SK-N-SH (cell line): ENCODE data around the gene CD46. TPM values are rescaled to one million over a fixed set of nuclear protein-coding genes. Genes with fewer than 3 reads are reported as not detected.

Experiments
- CTCF ChIA-PET: fragments of 300-600, 350-600 bp; formaldehyde crosslinking; extraction: SDS; loops from one replicate; lab custom pipeline; 2021; lab: Yijun Ruan, JAX
- POLR2A ChIA-PET: fragments of 350-600 bp; sonication (Branson Sonifier 250); formaldehyde crosslinking; extraction: SDS; loops from one replicate; lab custom pipeline; 2020; ENCODE audit warnings: antibody characterized with exemption, inconsistent platforms; lab: Yijun Ruan, JAX
- DNase-seq: peaks from one replicate; pipeline ENCODE4 v3.0.0; 2012
- H2AFZ ChIP-seq: fragments of 200-600 bp; sonication (generic); 2 replicates; pipeline ENCODE4 v1.8.1; 2016; ENCODE audit warnings: antibody characterized with exemption, mild to moderate bottlenecking, low read depth
- H3F3A ChIP-seq: fragments of 200-600 bp; sonication (generic); replicated peaks from 2 replicates; pipeline ENCODE3; 2016; ENCODE audit warnings: antibody characterized with exemption, mild to moderate bottlenecking; ENCODE audit not compliant: insufficient read depth
- H3K27ac ChIP-seq, 2 experiments: fragments of 200-500 bp in 1 of 2; fragments of 200-600 bp in 1 of 2; sonication (Bioruptor generic) in 1 of 2; sonication (generic), shearing (Covaris generic) in 1 of 2; 2 replicates each; pipeline versions ENCODE4 v1.5.1 to v1.6.1; 2014 to 2016; ENCODE audit warnings: low read depth in 2 of 2, inconsistent platforms in 1 of 2, low read length in 1 of 2, mild to moderate bottlenecking in 1 of 2, mixed read lengths in 1 of 2
- H3K27me3 ChIP-seq: fragments of 200-600 bp; sonication (generic), shearing (Covaris generic); 2 replicates; pipeline ENCODE4 v1.6.1; 2016; ENCODE audit warnings: mixed run types; ENCODE audit not compliant: insufficient read depth
- H3K36me3 ChIP-seq, 2 experiments: fragments of 200-500 bp in 1 of 2; fragments of 200-600 bp in 1 of 2; sonication (Bioruptor generic) in 1 of 2; sonication (generic) in 1 of 2; replicated peaks in 1 of 2; 2 replicates each; pipeline versions ENCODE3 to v1.5.1; 2014 to 2016; ENCODE audit warnings: low read length in 1 of 2, mild to moderate bottlenecking in 1 of 2; ENCODE audit not compliant: insufficient read depth in 2 of 2, control insufficient read depth in 1 of 2
- H3K4me1 ChIP-seq, 2 experiments: fragments of 200-500 bp in 1 of 2; fragments of 200-600 bp in 1 of 2; sonication (Bioruptor generic) in 1 of 2; sonication (generic), shearing (Covaris generic) in 1 of 2; 2 replicates each; pipeline versions ENCODE4 v1.5.1 to v1.6.1; 2014 to 2016; ENCODE audit warnings: low read depth in 1 of 2, low read length in 1 of 2, mixed run types in 1 of 2; ENCODE audit not compliant: insufficient read depth in 2 of 2, control insufficient read depth in 1 of 2
- H3K4me2 ChIP-seq: fragments of 200-600 bp; sonication (generic), shearing (Covaris generic); 2 replicates; pipeline ENCODE4 v1.6.1; 2017; ENCODE audit warnings: mixed run types
- H3K4me3 ChIP-seq, 2 experiments: fragments of 200-500 bp in 1 of 2; fragments of 200-600 bp in 1 of 2; sonication (Bioruptor generic) in 1 of 2; sonication (generic), shearing (Covaris generic) in 1 of 2; 2 replicates each; pipeline versions ENCODE4 v1.5.1 to v1.8.1; 2014 to 2016; ENCODE audit warnings: low read depth in 2 of 2, inconsistent platforms in 1 of 2, low read length in 1 of 2, mild to moderate bottlenecking in 1 of 2, mixed read lengths in 1 of 2, moderate library complexity in 1 of 2
- H3K79me2 ChIP-seq: fragments of 200-600 bp; sonication (generic); 2 replicates; pipeline ENCODE4 v1.8.1; 2017; ENCODE audit warnings: mild to moderate bottlenecking; ENCODE audit not compliant: insufficient read depth
- H3K9ac ChIP-seq: fragments of 200-600 bp; sonication (generic); 2 replicates; pipeline ENCODE4 v1.6.1; 2017; ENCODE audit warnings: mixed run types
- H3K9me2 ChIP-seq: fragments of 200-600 bp; sonication (generic); 2 replicates; pipeline ENCODE4 v1.6.1; 2017; ENCODE audit warnings: mixed run types
- H3K9me3 ChIP-seq: fragments of 200-600 bp; sonication (generic); 2 replicates; pipeline ENCODE4 v1.6.1; 2017; ENCODE audit warnings: mixed run types, mild to moderate bottlenecking, moderate library complexity
- H4K20me1 ChIP-seq: fragments of 200-600 bp; sonication (generic); 2 replicates; pipeline ENCODE4 v1.6.1; 2017; ENCODE audit warnings: mild to moderate bottlenecking, mixed run types; ENCODE audit not compliant: insufficient read depth
- EP300 ChIP-seq, 2 experiments: IDR thresholded peaks; 2 replicates each; pipeline versions ENCODE4 v1.4.0 to v1.6.1; 2012; ENCODE audit warnings: borderline replicate concordance in 1 of 2, low read depth in 1 of 2, low read length in 1 of 2
- FOXJ3 ChIP-seq: sonication (generic); formaldehyde crosslinking; IDR thresholded peaks from 2 replicates; pipeline ENCODE4 v1.5.1; 2020; ENCODE audit warnings: mild to moderate bottlenecking, missing genetic modification reagents
- GABPA ChIP-seq: IDR thresholded peaks from 2 replicates; pipeline ENCODE4 v1.4.0; 2012; ENCODE audit warnings: low read depth, mild to moderate bottlenecking
- GATA2 ChIP-seq: sonication (generic); formaldehyde crosslinking; IDR thresholded peaks from 2 replicates; pipeline ENCODE4 v1.5.0; 2020; ENCODE audit warnings: mild to moderate bottlenecking, missing genetic modification reagents
- IRF3 ChIP-seq: fragments of 150-350 bp; IDR thresholded peaks from 2 replicates; pipeline ENCODE4 v1.6.1; 2016; ENCODE audit warnings: mild to moderate bottlenecking, low read depth, low read length
- JUND ChIP-seq: IDR thresholded peaks from 2 replicates; pipeline ENCODE4 v1.4.0; 2012
- PBX3 ChIP-seq: IDR thresholded peaks from 2 replicates; pipeline ENCODE4; 2012
- POLR2AphosphoS5 ChIP-seq: IDR thresholded peaks from 2 replicates; pipeline ENCODE4 v1.6.1; 2012; ENCODE audit warnings: low read depth, low read length
- RAD21 ChIP-seq: IDR thresholded peaks from 2 replicates; pipeline ENCODE4 v1.6.1; 2012; ENCODE audit warnings: mild to moderate bottlenecking, low read length
- RXRA ChIP-seq: IDR thresholded peaks from 2 replicates; pipeline ENCODE4 v1.4.0; 2012; ENCODE audit warnings: low read depth, mild to moderate bottlenecking, borderline replicate concordance
- TCF12 ChIP-seq: IDR thresholded peaks from 2 replicates; pipeline ENCODE4 v1.4.0; 2012
- YY1 ChIP-seq: IDR thresholded peaks from 2 replicates; pipeline ENCODE4 v1.4.0; 2012; ENCODE audit warnings: low read depth, mild to moderate bottlenecking
- WGBS: methylation state at CpG from one replicate; pipeline ENCODE4 v1.1.6; 2017; ENCODE audit warnings: low lambda C conversion rate; 5-methylcytosine and 5-hydroxymethylcytosine counted together
- polyA plus RNA-seq, 3 experiments: library from polyadenylated mRNA; depleted of rRNA; stranded (reverse); fragments of >200 nt; gene quantifications; 2 replicates each; pipeline ENCODE4 v1.2.3, GENCODE V29; 2012
- small RNA-seq, 7 experiments: library from RNA; depleted of rRNA; stranded (forward); fragments of <200 nt; gene quantifications; one replicate each; pipeline ENCODE3, GENCODE V24; 2012
- TF ChIP-seq, protein P1 (sequence below): IDR thresholded peaks from 2 replicates; pipeline ENCODE4 v1.4.0; 2012; ENCODE audit warnings: low read depth

Gene CD46
- polyA plus RNA-seq, 1 of the 3 experiments (the other 2 are of a cell fraction): 56.0 TPM

GRCh38 chr1:207842506-207842905 lies 90.7 kb downstream of the CD46 start:
- H3K4me3 ChIP-seq: no peak overlapping the region
- ChIA-PET CTCF (interaction anchor here (0.8 to 3.3 kb wide), 3 partner anchors 13 to 46 kb away, joined by 5 to 16 read pairs (median 13); no protein-coding TSS in a partner anchor), POLR2A (no interaction called here)
- DNase-seq: no peak
- no peaks in the 10 kb centered on the region for H3K9me2 ChIP-seq
- H3K27me3 ChIP-seq: no peaks in the 10 kb centered on the region
- no peak overlapping the region for H3K27ac ChIP-seq
- no peaks in the 10 kb centered on the region for H4K20me1 ChIP-seq
- H3K4me1 ChIP-seq: peaks cover 0 to 3% of the 10 kb centered on the region in 2 experiments; a peak in 1 of 4 replicates
- H3K4me2 ChIP-seq: no peak overlapping the region
- H2AFZ ChIP-seq: no peak overlapping the region
- WGBS: 98% methylated on average over 5 of the region's 6 CpGs
- H3K79me2 ChIP-seq: peaks cover 3% of the 10 kb centered on the region; the same call in 1 of the 2 replicates
- TF ChIP-seq GABPA (no peak), JUND (no peak)
- TF ChIP-seq, protein P1, sequence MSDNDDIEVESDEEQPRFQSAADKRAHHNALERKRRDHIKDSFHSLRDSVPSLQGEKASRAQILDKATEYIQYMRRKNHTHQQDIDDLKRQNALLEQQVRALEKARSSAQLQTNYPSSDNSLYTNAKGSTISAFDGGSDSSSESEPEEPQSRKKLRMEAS: no peak
- H3K9me3 ChIP-seq: no peaks in the 10 kb centered on the region
- no peaks in the 10 kb centered on the region for H3F3A ChIP-seq
- no peak overlapping the region for H3K9ac ChIP-seq
- no peaks in the 10 kb centered on the region for H3K36me3 ChIP-seq

DNA sequence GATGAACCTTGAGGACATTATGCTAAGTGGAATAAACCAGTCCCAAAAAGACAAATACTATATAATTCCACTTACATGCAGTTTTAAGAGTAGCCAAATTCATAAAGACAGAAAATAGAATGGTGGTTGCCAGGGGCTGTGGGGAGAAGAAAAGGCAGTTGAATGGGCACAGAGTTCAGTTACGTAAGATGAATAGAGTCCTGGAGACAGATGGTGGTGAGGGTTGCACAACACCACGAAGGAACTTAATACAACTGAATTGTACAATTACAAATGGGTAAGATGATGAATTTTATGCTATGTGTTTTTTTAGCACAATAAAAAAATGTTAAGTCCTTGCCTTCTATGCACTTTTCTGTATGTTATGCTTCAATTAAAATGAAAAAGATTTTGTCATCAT lies 92.5 kb downstream of the CD46 start:
- TF ChIP-seq YY1 (no peak), RXRA (no peak), RAD21 (no peak), GATA2 (no peak), POLR2AphosphoS5 (no peak), PBX3 (no peak), EP300 (IDR thresholded peaks at IDR 0.05; ENCODE audit: borderline replicate concordance in 1 of 2, low read depth in 1 of 2, low read length in 1 of 2) (no peak), IRF3 (no peak), TCF12 (no peak), FOXJ3 (no peak)
- TF ChIP-seq, all 33 proteins: peak for 0
- 78% methylated on average over 2 of the region's 2 CpGs for WGBS
- ChIA-PET POLR2A (no interaction called here), CTCF (no interaction called here)
- Histone ChIP-seq H2AFZ (no peak overlapping the region), H3K36me3 (no peaks in the 10 kb centered on the region), H3K27me3 (no peaks in the 10 kb centered on the region), H3K9me3 (no peaks in the 10 kb centered on the region), H3K9me2 (no peaks in the 10 kb centered on the region), H3K4me3 (no peak overlapping the region), H3K9ac (no peak overlapping the region), H3F3A (no peaks in the 10 kb centered on the region), H3K27ac (no peak overlapping the region), H3K79me2 (peaks cover 3% of the 10 kb centered on the region; the same call in 1 of the 2 replicates), H4K20me1 (no peaks in the 10 kb centered on the region), H3K4me2 (no peak overlapping the region), H3K4me1 (no peaks in the 10 kb centered on the region)
- DNase-seq: no peak

Small RNA genes within 50 kb of the gene (small RNA-seq; reads per million reads assigned to genes)
- 0 reads per million in 7 experiments for gene RNA5SP534

Other genes starting within 250 kb of the CD46 start
- gene CR1L, start 106.9 kb upstream of the CD46 start, polyA plus RNA-seq (2012; rRNA removed): not detected in 2 replicates
- gene CD34, start 159.1 kb downstream of the CD46 start, polyA plus RNA-seq (2012; rRNA removed): 0.59 and 0.62 TPM in 2 replicates